Breast epithelium (tissue), 4 donors: ENCODE measurements around the gene SLC38A10. TPM values are rescaled to one million over a fixed set of nuclear protein-coding genes. Genes with fewer than 3 reads are reported as not detected.

Source experiments
- DNase-seq, 2 donors: peaks; one replicate each; pipeline ENCODE4 v3.0.0-alpha.2; 2019; ENCODE audit warnings: low spot score in 2 of 2
- H3K27ac ChIP-seq, 2 donors: fragments of 200-600 bp; sonication (generic) in 1 of 2; one replicate each; pipeline ENCODE4 v1.5.1; 2016 to 2019; ENCODE audit warnings: mild to moderate bottlenecking in 1 of 2
- H3K27me3 ChIP-seq, 2 donors: fragments of 200-600 bp; sonication (generic) in 1 of 2; one replicate each; pipeline versions ENCODE4 v1.5.1 to v1.6.0; 2017 to 2019; ENCODE audit warnings: control low read depth in 1 of 2, mild to moderate bottlenecking in 1 of 2
- H3K36me3 ChIP-seq: fragments of 200-600 bp; one replicate; pipeline ENCODE4 v1.5.1; 2019
- H3K4me1 ChIP-seq, 2 donors: fragments of 200-600 bp; sonication (generic); one replicate each; pipeline ENCODE4 v1.5.1; 2016 to 2019; ENCODE audit warnings: control low read depth in 1 of 2
- H3K4me3 ChIP-seq, 3 donors: fragments of 200-600 bp; sonication (generic); 1 replicate in 2 of 3; 2 replicates in 1 of 3; pipeline ENCODE4 v1.5.1; 2016 to 2019; ENCODE audit warnings: mild to moderate bottlenecking in 3 of 3, moderate library complexity in 2 of 3
- H3K9me3 ChIP-seq, 2 donors: fragments of 200-600 bp; sonication (generic) in 1 of 2; one replicate each; pipeline ENCODE4 v1.5.1; 2016 to 2019; ENCODE audit warnings: control low read depth in 1 of 2
- POLR2A ChIP-seq: fragments of 450-650 bp; IDR thresholded peaks from one replicate; pipeline ENCODE4 v1.6.1; 2016; ENCODE audit warnings: antibody characterized with exemption, mild to moderate bottlenecking, moderate library complexity
- POLR2AphosphoS5 ChIP-seq, 3 donors: sonication (generic); formaldehyde crosslinking; IDR thresholded peaks; one replicate each; pipeline ENCODE4 v1.6.1; 2017; ENCODE audit warnings: antibody characterized with exemption in 3 of 3
- intact Hi-C: fragments of 100-400 bp; cut with DNase I; formaldehyde crosslinking; loops from one replicate; pipeline ENCODE4 v1.15.1; 2023; ENCODE audit warnings: low total_unique reads
- total RNA-seq, 3 donors: library from RNA; depleted of rRNA; stranded (reverse); fragments of >200 nt; gene quantifications; one replicate each; pipeline ENCODE4 v1.1.0, GENCODE V29; 2016
- TF ChIP-seq, protein P1 (sequence below), 3 donors: fragments of 450-650 bp; IDR thresholded peaks; one replicate each; pipeline ENCODE4 v1.5.1; 2016 to 2017; ENCODE audit warnings: antibody characterized with exemption in 3 of 3, mild to moderate bottlenecking in 3 of 3, moderate library complexity in 3 of 3

Gene SLC38A10
- total RNA-seq, 3 donors from 2014 or later, result 52.4 to 104 (median 85.2) TPM

DNA sequence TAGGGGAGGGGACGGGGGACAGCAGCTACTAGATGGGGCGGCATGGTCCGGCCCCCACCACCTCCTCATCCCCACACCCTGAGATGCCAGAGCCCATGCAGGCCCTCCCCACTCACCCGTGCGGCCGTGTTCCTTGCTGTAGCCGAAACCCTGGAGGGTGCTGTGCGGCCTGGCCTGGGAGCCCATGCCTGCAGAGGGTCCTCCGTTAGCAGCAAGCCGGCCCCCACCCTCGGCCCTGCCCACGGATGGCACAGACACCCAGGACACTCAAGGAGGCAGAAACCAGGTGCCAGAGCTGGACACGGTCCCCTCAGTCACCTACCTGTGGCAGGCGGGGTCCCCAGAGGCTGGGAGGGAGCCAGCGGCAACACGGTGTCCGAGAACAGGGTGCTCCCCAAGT, 61.8 kb downstream of the SLC38A10 start:
- H3K27me3 ChIP-seq, result no peaks in the 10 kb centered on the region
- H3K36me3 ChIP-seq, result no peaks in the 10 kb centered on the region
- peaks cover 0 to 15% of the 10 kb centered on the region in 2 donors for H3K4me1 ChIP-seq
- TF ChIP-seq, protein P1, sequence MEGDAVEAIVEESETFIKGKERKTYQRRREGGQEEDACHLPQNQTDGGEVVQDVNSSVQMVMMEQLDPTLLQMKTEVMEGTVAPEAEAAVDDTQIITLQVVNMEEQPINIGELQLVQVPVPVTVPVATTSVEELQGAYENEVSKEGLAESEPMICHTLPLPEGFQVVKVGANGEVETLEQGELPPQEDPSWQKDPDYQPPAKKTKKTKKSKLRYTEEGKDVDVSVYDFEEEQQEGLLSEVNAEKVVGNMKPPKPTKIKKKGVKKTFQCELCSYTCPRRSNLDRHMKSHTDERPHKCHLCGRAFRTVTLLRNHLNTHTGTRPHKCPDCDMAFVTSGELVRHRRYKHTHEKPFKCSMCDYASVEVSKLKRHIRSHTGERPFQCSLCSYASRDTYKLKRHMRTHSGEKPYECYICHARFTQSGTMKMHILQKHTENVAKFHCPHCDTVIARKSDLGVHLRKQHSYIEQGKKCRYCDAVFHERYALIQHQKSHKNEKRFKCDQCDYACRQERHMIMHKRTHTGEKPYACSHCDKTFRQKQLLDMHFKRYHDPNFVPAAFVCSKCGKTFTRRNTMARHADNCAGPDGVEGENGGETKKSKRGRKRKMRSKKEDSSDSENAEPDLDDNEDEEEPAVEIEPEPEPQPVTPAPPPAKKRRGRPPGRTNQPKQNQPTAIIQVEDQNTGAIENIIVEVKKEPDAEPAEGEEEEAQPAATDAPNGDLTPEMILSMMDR (IDR thresholded peaks at IDR 0.05), result no peak
- TF ChIP-seq POLR2A, result no peak
- TF ChIP-seq POLR2AphosphoS5 (IDR thresholded peaks at IDR 0.05), result no peak
- no peak overlapping the region for H3K27ac ChIP-seq
- no peak overlapping the region for H3K4me3 ChIP-seq
- no peak for DNase-seq
- H3K9me3 ChIP-seq, result no peaks in the 10 kb centered on the region
- intact Hi-C loops, result no loop called here

DNA sequence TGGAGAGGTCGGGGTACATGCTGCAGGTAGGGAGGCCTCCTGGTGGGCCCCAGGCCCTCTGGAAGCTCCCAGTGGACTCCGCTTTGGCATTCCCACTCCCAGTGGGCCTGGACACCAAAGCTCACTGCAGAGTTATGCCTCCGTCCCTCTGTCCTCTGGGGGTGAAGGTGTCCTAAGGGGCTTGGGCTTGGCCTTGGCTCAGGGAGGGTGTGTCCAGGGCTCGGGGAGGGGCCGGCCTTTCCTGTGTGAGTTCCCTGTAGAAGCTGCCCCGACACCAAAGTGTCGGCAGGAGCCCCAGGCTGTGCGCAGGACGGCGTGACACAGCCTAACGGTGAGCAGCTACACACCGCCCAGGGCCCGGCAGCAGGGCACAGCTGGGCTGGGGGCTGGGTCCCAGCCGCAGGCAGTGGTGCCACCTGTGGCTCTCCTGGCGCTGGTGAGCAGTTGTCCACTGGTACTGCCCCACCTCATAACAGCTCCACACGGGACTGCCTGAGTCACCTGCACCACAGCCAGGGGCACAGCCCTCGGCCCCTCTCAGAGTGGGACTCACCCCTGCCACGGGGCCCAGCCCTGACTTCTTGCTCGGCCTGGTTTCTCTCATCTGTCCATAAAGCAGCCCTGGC, 62.4 kb downstream of the SLC38A10 start:
- Histone ChIP-seq H3K4me1 (peaks cover 0 to 10% of the 10 kb centered on the region in 2 donors), H3K4me3 (no peak overlapping the region), H3K27me3 (no peaks in the 10 kb centered on the region), H3K9me3 (no peaks in the 10 kb centered on the region), H3K36me3 (no peaks in the 10 kb centered on the region), H3K27ac (no peak overlapping the region)
- intact Hi-C loops, result no loop called here
- no peak for TF ChIP-seq POLR2AphosphoS5 (IDR thresholded peaks at IDR 0.05)
- TF ChIP-seq, protein P1 (IDR thresholded peaks at IDR 0.05), result no peak
- TF ChIP-seq POLR2A, result no peak
- no peak for DNase-seq

DNA sequence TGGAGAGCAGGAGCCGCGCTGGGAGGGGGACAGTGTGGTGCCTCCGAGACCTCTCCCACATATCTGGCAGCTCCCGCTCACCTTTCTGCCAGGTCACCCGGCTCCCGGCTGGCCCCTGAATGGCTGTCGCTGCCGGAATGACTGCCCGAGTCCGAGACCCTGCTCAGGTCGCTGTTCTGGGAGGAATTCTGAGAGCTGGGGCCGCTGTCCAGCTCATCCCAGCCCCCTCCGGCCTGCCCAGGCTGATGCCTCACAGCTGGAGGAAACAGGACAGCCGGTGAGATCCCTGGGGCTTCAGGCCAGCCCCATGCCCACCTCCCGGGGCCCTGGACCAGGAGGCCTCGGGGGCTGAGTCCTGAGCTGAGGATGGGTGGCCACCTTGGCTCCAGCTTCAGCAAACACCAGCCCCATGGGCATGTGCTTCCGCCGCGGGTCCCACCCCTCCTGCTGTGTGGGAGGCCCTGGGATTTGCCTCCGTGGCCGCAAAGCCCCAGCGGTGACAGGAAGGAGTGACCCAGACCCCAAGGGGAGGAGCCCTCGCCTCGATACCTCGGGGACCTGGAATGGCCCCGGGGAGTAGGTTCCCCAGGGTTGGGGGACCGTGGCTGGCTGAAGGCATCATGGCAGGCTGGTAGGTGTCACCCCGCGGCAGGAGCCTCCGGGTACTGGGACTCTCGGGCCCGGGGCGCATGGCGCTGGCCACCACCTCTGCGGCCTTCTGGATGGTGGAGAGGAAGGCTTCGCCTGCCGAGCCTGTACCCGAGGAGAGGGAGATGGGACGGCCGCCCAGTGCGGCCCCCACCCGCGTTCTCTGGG, 63.1 kb downstream of the SLC38A10 start:
- H3K9me3 ChIP-seq, result no peaks in the 10 kb centered on the region
- no peak for DNase-seq
- H3K4me3 ChIP-seq, result no peak overlapping the region
- TF ChIP-seq, protein P1 (IDR thresholded peaks at IDR 0.05), result no peak
- TF ChIP-seq POLR2AphosphoS5 (IDR thresholded peaks at IDR 0.05) (no peak), POLR2A (no peak)
- H3K36me3 ChIP-seq, result no peaks in the 10 kb centered on the region
- H3K27me3 ChIP-seq, result no peaks in the 10 kb centered on the region
- intact Hi-C loops, result no loop called here
- H3K4me1 ChIP-seq, result peaks cover 0 to 3% of the 10 kb centered on the region in 2 donors
- H3K27ac ChIP-seq, result no peak overlapping the region

DNA sequence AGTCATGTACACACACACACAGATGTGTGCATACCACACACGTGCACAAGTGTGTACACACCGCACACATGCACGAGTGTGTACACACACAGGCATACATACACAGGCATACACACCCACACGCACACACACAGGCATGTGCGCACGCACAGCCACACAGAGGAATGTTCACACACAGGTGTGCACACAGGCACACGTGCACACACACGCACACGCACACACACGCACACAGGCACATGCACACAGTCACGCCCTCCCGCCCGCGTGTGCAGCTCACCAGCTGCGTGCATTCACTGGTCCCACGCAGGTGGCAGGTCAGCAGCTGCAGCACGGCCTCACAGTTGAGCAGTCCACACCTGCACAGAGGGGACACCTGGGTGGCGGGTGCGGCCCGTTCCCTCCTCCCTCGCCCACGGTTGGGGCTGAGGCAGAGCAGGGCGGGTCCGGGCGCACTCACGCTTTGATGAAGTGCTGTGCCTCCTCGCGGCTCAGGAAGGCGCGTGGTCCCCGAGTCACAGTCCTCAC, 63.9 kb downstream of the SLC38A10 start:
- TF ChIP-seq POLR2AphosphoS5 (IDR thresholded peaks at IDR 0.05), result no peak
- TF ChIP-seq POLR2A, result no peak
- TF ChIP-seq, protein P1 (IDR thresholded peaks at IDR 0.05), result no peak
- no peak for DNase-seq
- intact Hi-C loops, result no loop called here
- Histone ChIP-seq H3K4me3 (no peak overlapping the region), H3K27me3 (no peaks in the 10 kb centered on the region), H3K4me1 (no peaks in the 10 kb centered on the region), H3K36me3 (no peaks in the 10 kb centered on the region), H3K9me3 (no peaks in the 10 kb centered on the region), H3K27ac (no peak overlapping the region)
